Measurements from ENCODE around the gene CACNA2D1.

CACNA2D1 gene

GRCh38 chr7:82053453-82054032, 390.0 kb downstream of the CACNA2D1 start:
- in situ Hi-C loops (cut with MboI; ENCODE audit: low sequenced_read_pairs): no loop called here

GRCh38 chr7:82051601-82052000, 392.0 kb downstream of the CACNA2D1 start:
- in situ Hi-C loops (cut with MboI; ENCODE audit: low sequenced_read_pairs): no loop called here

GRCh38 chr7:82050792-82051191, 392.8 kb downstream of the CACNA2D1 start:
- in situ Hi-C loops (cut with MboI; ENCODE audit: low sequenced_read_pairs): no loop called here

DNA sequence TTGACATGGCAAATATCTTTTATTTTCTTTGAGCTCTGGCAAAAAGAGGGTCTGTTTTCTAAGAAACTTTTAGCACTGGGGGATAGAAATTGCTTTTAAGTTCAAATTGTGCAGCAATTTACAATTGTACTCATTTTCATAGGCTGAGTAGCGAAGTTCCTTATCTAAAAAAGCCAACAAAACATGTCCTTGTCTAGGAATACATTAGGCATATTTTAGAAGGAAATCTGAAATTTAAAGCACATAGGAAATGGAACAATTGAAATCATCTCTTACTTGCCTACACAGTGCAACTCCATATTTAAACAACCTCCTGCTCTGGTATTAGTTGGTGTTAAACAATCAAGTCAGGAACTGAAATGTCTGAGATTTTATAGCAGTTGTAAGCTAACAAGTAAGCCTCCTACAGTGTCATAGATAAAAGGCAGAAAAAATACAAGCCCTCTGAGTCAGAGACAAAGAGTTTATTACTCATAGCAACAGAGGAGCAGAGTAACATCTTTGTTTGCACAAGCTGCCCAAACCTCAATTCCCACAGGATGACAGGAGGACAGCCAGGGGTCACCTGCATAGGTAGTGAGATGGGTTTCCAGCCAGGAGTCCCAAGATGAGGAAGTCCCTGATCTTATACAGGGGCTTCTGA, 393.6 kb downstream of the CACNA2D1 start:
- in situ Hi-C loops (cut with MboI; ENCODE audit: low sequenced_read_pairs): loop anchor here (25.0 kb wide), 2 partner anchors 562 to 687 kb away; no protein-coding TSS in a partner anchor

- in situ Hi-C loops (cut with MboI; ENCODE audit: low sequenced_read_pairs): loop anchor here (25.0 kb wide), 2 partner anchors 563 to 688 kb away; no protein-coding TSS in a partner anchor
Measured at GRCh38 chr7:82049442-82049841, 394.1 kb downstream of the CACNA2D1 start.

GRCh38 chr7:82044497-82045080, 399.0 kb downstream of the CACNA2D1 start:
- in situ Hi-C loops (cut with MboI; ENCODE audit: low sequenced_read_pairs): loop anchor here (25.0 kb wide), 2 partner anchors 568 to 693 kb away; no protein-coding TSS in a partner anchor

DNA sequence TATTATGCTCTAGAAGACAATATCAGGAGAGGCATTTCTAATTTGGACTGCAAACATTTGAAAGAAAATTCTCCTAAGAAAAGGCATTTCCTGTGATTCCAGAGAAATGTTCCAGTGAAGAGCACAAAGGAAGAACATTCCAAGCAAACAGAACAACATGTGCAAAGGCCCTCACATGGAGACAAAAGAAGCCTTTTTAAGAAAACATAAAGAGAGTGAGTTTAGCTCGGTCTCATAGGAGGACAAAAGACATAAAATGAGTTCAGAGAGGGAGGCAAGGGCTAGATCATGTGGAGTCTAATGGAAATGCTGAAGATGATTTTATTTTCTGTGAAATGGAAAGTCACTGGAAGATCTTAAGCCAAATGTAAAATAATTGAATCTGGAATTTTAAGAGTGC, 404.0 kb downstream of the CACNA2D1 start:
- in situ Hi-C loops (cut with MboI; ENCODE audit: low sequenced_read_pairs): loop anchor here (25.0 kb wide), 2 partner anchors 573 to 698 kb away; no protein-coding TSS in a partner anchor

DNA sequence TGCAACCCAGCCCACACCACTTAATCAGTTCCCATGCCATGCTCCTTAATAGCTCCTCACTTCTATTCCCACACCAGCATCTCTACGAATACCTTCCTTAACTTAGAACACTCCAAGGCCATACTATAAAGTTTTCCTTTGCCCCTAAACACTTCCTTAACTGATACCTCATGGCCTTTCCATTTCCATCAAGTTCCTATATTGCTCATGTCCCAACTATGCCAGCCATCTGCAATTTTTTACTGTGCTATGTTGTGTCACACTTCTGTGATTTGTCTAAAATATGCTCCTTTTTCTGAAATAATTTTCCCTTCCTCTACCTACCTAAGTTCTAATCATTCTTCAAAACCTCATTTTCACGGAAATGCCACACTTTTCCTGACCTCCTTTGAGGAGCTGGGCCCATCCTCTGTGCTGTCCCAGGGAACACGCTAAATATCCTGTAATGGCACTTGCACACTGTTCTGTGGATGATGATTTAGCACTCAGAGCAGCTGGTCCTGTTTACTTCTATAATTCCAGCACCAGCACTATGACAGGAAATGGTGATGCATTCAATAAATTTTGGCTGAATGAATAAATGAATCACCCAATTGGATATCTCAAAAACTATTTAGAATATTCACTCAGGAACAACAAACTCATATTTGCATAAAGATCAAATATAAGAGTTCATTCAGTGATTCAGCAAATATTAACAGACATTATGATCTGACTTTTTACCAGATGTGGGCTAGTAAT, 407.3 kb downstream of the CACNA2D1 start:
- in situ Hi-C loops (cut with MboI; ENCODE audit: low sequenced_read_pairs): loop anchor here (25.0 kb wide), 2 partner anchors 576 to 701 kb away; no protein-coding TSS in a partner anchor

GRCh38 chr7:82035456-82035855, 408.1 kb downstream of the CACNA2D1 start:
- in situ Hi-C loops (cut with MboI; ENCODE audit: low sequenced_read_pairs): loop anchor here (25.0 kb wide), 2 partner anchors 577 to 702 kb away; no protein-coding TSS in a partner anchor

- in situ Hi-C loops (cut with MboI; ENCODE audit: low sequenced_read_pairs): loop anchor here (25.0 kb wide), 2 partner anchors 579 to 704 kb away; no protein-coding TSS in a partner anchor
Measured at GRCh38 chr7:82032901-82033300, 410.7 kb downstream of the CACNA2D1 start.

- in situ Hi-C loops (cut with MboI; ENCODE audit: low sequenced_read_pairs): loop anchor here (25.0 kb wide), 2 partner anchors 583 to 708 kb away; no protein-coding TSS in a partner anchor
Measured at GRCh38 chr7:82029236-82029913, 414.2 kb downstream of the CACNA2D1 start.

- in situ Hi-C loops (cut with MboI; ENCODE audit: low sequenced_read_pairs): loop anchor here (25.0 kb wide), 2 partner anchors 584 to 709 kb away; no protein-coding TSS in a partner anchor
Measured at GRCh38 chr7:82028097-82028496, 415.5 kb downstream of the CACNA2D1 start.

GRCh38 chr7:82021713-82022112, 421.9 kb downstream of the CACNA2D1 start:
- in situ Hi-C loops (cut with MboI; ENCODE audit: low sequenced_read_pairs): no loop called here

- in situ Hi-C loops (cut with MboI; ENCODE audit: low sequenced_read_pairs): no loop called here
Measured at GRCh38 chr7:82021036-82021435, 422.5 kb downstream of the CACNA2D1 start.

DNA sequence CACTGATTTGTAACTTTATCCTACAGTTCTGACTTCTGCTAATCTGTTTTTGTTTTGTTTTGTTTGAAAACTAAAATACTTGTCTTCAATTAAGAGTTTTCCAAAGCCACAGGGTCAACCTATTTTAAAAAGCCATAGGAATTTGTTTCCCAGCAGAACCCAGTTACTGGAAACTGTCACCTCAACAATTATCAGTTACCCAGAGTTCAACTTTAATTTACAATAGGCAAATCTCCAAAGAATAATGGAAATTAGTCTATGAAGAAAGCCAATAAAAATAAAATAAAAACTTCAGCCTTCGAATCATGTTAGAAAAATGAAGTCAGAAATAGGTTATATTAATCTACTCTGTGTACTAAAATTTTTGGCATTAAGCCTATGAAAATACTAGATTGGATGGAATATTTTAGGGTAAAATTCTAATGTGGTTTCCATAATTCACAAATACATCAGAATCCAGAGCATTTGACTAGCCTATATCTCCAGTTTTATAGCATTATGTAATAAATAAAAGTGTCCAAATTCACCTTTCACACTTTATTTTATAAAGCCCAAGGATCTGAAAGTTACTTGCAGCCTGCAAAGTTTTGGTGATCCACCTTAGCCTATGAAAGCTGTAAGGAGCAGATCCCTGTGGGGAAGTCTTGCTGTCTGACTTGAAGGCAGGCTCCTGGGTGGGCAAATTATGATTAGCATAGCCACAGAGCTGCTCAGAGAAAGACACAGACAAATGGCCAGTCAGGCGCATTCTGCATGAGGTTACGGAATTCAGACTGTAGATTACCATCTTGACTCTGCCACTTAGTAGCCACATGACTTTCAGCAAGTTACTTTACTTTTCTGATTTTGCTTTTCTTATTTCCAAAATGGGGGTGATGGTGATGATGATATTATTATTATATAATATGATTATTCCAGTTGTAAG, 423.8 kb downstream of the CACNA2D1 start:
- in situ Hi-C loops (cut with MboI; ENCODE audit: low sequenced_read_pairs): loop anchor here (10.0 kb wide), 1 partner anchor 525 kb away; no protein-coding TSS in a partner anchor

DNA sequence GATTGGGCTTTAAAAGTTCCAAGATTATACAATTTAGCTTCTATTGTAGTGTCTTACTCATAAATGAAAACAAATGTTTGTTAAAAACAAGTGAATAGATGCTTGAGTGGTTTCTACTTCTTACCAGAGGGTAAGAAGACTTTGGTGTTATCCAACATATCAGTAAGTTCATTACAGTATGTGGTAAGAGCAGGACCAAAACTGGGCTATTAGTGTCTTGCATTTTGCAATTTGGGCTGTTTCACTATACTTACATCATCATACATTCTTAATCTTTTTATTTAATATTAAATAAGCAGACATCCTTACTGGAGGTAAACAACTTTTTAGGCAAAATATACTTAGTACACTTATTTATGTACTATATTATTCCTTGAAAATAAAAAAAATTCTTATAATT, 425.4 kb downstream of the CACNA2D1 start:
- in situ Hi-C loops (cut with MboI; ENCODE audit: low sequenced_read_pairs): loop anchor here (10.0 kb wide), 1 partner anchor 523 kb away; no protein-coding TSS in a partner anchor

DNA sequence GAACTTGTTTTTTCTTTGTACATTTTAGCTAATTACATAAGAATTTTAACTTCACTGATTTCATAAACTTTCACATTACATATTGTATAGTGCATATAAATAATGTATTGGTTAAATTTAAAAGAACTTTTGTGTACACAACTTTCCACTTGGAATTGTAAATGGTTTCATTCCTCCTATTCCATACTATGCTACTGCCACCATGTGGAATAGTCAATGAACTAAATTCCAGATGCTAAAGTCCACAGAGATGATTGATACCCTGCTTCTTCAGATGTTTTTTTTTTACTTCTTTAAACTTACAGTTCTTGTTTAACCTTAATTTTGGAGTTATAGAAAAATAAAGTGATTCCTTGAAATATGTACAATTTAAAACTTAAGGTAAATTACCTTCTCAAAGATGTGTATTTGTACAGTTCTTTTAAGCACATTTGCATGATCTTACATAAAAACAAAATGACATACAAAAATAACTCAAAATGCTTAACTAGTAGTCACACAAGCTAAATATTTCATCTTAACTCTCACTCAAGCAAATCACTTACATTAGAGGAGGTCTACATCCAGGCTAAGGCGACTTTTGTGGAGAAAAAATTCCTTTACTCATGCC, 426.1 kb downstream of the CACNA2D1 start:
- in situ Hi-C loops (cut with MboI; ENCODE audit: low sequenced_read_pairs): loop anchor here (10.0 kb wide), 1 partner anchor 523 kb away; no protein-coding TSS in a partner anchor

- in situ Hi-C loops (cut with MboI; ENCODE audit: low sequenced_read_pairs): loop anchor here (10.0 kb wide), 1 partner anchor 521 kb away; no protein-coding TSS in a partner anchor
Measured at GRCh38 chr7:82015751-82016150, 427.8 kb downstream of the CACNA2D1 start.
